HL-60 (cell line): ENCODE data around the gene TMEM273.

Source experiments
- DNase-seq, 2 experiments: peaks; one replicate each; pipeline ENCODE4 v3.0.0-alpha.2; 2010 to 2020; ENCODE audit warnings: low read depth in 1 of 2, low spot score in 1 of 2
- H3K27ac ChIP-seq: fragments of 250-450 bp; sonication (Bioruptor Pico); replicated peaks from 2 replicates; pipeline ENCODE4 v1.5.1; 2020; ENCODE audit warnings: mild to moderate bottlenecking, moderate library complexity
- H3K27me3 ChIP-seq: fragments of 250-450 bp; sonication (Bioruptor Pico); 2 replicates; pipeline ENCODE4 v1.5.1; 2021; ENCODE audit warnings: mild to moderate bottlenecking, moderate library complexity; ENCODE audit not compliant: insufficient read depth, poor library complexity, severe bottlenecking
- H3K4me3 ChIP-seq: replicated peaks from 2 replicates; pipeline ENCODE4 v1.5.1; 2011; ENCODE audit warnings: mild to moderate bottlenecking, control low read depth, low read length; ENCODE audit not compliant: insufficient read depth
- GABPA ChIP-seq: IDR thresholded peaks from 2 replicates; pipeline ENCODE4 v1.6.1; 2012; ENCODE audit warnings: low read depth
- POLR2AphosphoS5 ChIP-seq: IDR thresholded peaks from 2 replicates; pipeline ENCODE4 v1.6.1; 2012; ENCODE audit warnings: low read depth
- SPI1 ChIP-seq: IDR thresholded peaks from 2 replicates; pipeline ENCODE4 v1.6.1; 2012; ENCODE audit warnings: low read depth, mild to moderate bottlenecking, borderline replicate concordance
- TF ChIP-seq, protein P1 (sequence below): IDR thresholded peaks from 2 replicates; pipeline ENCODE4 v1.6.1; 2012; ENCODE audit warnings: low read depth; ENCODE audit not compliant: insufficient replicate concordance
- TF ChIP-seq, protein P2 (sequence below): IDR thresholded peaks from one replicate; pipeline ENCODE4 v1.5.1; 2011; ENCODE audit warnings: low read length, control low read depth, inconsistent platforms; ENCODE audit not compliant: insufficient read depth

The TMEM273 gene

DNA sequence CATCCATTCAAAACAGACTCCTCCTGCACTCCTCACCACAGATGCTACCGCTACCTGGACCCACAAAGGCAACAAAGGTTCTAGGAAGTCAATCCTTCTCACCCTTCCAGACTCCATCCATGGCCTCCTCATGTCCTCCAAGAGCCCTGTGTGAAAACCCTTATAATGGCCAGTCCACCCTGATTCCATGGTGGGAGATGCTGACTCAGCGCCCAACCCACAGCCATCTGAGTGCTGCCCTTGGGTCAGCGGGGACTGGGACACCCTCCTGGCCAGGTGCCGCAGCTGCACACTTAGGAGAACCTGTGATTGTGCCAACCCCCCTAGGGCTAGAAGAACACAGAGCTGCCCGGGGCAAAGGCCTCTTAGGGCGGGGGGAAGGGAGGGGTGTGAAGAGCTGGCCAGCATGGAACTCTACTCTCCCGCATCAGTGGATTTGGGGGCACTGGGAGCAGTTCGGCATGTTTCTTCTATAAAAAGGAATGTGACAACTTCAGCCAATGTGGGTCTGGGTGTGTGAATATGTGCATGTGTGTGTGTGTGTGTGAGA lies 25.4 kb downstream of the TMEM273 start:
- no peak for DNase-seq
- Histone ChIP-seq H3K4me3 (no peak overlapping the region), H3K27ac (no peak overlapping the region), H3K27me3 (no peaks in the 10 kb centered on the region)
- TF ChIP-seq POLR2AphosphoS5 (no peak), SPI1 (no peak), GABPA (no peak)
- TF ChIP-seq, protein P1, sequence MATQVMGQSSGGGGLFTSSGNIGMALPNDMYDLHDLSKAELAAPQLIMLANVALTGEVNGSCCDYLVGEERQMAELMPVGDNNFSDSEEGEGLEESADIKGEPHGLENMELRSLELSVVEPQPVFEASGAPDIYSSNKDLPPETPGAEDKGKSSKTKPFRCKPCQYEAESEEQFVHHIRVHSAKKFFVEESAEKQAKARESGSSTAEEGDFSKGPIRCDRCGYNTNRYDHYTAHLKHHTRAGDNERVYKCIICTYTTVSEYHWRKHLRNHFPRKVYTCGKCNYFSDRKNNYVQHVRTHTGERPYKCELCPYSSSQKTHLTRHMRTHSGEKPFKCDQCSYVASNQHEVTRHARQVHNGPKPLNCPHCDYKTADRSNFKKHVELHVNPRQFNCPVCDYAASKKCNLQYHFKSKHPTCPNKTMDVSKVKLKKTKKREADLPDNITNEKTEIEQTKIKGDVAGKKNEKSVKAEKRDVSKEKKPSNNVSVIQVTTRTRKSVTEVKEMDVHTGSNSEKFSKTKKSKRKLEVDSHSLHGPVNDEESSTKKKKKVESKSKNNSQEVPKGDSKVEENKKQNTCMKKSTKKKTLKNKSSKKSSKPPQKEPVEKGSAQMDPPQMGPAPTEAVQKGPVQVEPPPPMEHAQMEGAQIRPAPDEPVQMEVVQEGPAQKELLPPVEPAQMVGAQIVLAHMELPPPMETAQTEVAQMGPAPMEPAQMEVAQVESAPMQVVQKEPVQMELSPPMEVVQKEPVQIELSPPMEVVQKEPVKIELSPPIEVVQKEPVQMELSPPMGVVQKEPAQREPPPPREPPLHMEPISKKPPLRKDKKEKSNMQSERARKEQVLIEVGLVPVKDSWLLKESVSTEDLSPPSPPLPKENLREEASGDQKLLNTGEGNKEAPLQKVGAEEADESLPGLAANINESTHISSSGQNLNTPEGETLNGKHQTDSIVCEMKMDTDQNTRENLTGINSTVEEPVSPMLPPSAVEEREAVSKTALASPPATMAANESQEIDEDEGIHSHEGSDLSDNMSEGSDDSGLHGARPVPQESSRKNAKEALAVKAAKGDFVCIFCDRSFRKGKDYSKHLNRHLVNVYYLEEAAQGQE = no peak
- TF ChIP-seq, protein P2, sequence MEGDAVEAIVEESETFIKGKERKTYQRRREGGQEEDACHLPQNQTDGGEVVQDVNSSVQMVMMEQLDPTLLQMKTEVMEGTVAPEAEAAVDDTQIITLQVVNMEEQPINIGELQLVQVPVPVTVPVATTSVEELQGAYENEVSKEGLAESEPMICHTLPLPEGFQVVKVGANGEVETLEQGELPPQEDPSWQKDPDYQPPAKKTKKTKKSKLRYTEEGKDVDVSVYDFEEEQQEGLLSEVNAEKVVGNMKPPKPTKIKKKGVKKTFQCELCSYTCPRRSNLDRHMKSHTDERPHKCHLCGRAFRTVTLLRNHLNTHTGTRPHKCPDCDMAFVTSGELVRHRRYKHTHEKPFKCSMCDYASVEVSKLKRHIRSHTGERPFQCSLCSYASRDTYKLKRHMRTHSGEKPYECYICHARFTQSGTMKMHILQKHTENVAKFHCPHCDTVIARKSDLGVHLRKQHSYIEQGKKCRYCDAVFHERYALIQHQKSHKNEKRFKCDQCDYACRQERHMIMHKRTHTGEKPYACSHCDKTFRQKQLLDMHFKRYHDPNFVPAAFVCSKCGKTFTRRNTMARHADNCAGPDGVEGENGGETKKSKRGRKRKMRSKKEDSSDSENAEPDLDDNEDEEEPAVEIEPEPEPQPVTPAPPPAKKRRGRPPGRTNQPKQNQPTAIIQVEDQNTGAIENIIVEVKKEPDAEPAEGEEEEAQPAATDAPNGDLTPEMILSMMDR = no peak

DNA sequence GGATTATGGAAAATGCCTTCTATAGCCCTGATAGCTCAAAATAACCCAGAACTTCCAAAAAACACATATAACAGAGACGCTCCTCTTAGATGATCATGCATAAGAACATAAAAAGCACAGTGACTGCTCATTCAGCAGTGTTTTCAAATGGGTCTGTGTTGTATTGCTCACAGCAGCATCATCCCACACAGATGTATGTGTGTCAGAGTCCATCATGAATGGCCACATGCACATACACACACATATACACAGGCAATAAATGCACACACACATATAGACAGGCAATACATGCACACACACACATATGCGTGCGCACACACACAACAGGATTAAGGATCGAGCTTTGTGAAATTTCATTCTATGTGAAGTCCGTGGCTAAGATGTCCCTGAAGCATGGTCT lies 26.1 kb downstream of the TMEM273 start:
- no peak overlapping the region for H3K27ac ChIP-seq
- DNase-seq = no peak
- TF ChIP-seq SPI1 = no peak
- TF ChIP-seq, protein P1 = no peak
- no peak for TF ChIP-seq POLR2AphosphoS5
- TF ChIP-seq, protein P2 = no peak
- no peak for TF ChIP-seq GABPA
- no peak overlapping the region for H3K4me3 ChIP-seq
- H3K27me3 ChIP-seq = no peaks in the 10 kb centered on the region

DNA sequence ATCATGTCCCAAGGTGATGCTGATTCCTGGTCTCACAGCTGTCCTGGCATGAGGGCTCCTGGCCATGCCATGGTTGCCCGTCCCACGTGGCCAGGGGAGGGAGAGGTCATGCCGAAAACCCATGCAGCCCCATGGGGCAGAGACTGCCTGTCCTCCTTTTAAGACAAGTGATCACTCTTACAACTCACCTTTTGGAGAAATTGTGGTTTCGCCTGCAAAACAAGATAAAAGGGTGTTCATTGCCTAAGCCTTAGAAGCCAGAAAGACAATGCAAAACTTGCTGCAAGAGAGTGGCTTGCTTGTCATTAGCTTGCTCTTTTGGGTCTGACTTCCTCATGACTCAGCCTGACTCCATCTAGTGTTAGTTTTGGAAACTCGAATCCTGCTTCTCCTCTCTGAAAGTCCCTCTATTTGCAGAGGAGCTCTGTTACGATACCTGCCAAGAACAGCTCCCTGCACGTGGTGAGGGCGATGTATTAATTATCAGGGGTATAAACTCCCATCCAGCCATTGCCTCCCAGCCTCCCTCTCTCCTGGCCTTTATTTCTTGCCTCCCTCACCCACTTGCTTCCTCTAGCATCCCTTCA lies 26.7 kb downstream of the TMEM273 start:
- no peak overlapping the region for H3K4me3 ChIP-seq
- no peaks in the 10 kb centered on the region for H3K27me3 ChIP-seq

More for the DNA sequence above, 26.7 kb downstream of the TMEM273 start:
- TF ChIP-seq POLR2AphosphoS5 = no peak
- TF ChIP-seq, protein P2 = peak; percentile 23
- TF ChIP-seq GABPA = no peak
- TF ChIP-seq SPI1 = peak; percentile 40; the same call in 1 of the 2 replicates
- TF ChIP-seq, protein P1 = peak; percentile 6
- DNase-seq = peak in 1 of 2 experiments; percentile 62
- no peak overlapping the region for H3K27ac ChIP-seq
